Urinary bladder (tissue), 4 donors: ENCODE data around the gene ANKLE2. TPM values are rescaled to one million over a fixed set of nuclear protein-coding genes. Genes with fewer than 3 reads are reported as not detected.

ENCODE experiments used
- DNase-seq: peaks from one replicate; pipeline ENCODE4 v3.0.0-alpha.2; 2015; ENCODE audit errors: extremely low spot score
- H3K27ac ChIP-seq: one replicate; pipeline ENCODE4 v1.5.1; 2013; ENCODE audit warnings: low read depth, mild to moderate bottlenecking, moderate library complexity
- H3K36me3 ChIP-seq: one replicate; pipeline ENCODE4 v1.6.1; 2013; ENCODE audit warnings: mild to moderate bottlenecking, moderate library complexity; ENCODE audit not compliant: insufficient read depth
- H3K4me1 ChIP-seq: one replicate; pipeline ENCODE4 v1.6.1; 2013; ENCODE audit warnings: mild to moderate bottlenecking, moderate library complexity; ENCODE audit not compliant: insufficient read depth
- H3K4me3 ChIP-seq: one replicate; pipeline ENCODE4 v1.5.1; 2013; ENCODE audit warnings: low read depth, low read length
- WGBS: extraction: QIAGEN DNeasy Blood & Tissue Kit; methylation state at CpG from one replicate; pipeline ENCODE4 v1.1.7; 2013; 5-methylcytosine and 5-hydroxymethylcytosine counted together
- polyA plus RNA-seq: library from polyadenylated mRNA; stranded (reverse); fragments of 200-250 nt; gene quantifications from one replicate; pipeline ENCODE4 v1.2.3, GENCODE V29; 2013
- total RNA-seq: library from RNA; depleted of rRNA; stranded (reverse); fragments of >200 nt; gene quantifications from one replicate; pipeline ENCODE4 v1.2.3, GENCODE V29; 2014
- donor health status: healthy with polysubstance abuse.
- donor health status: healthy.

The ANKLE2 gene
- total and polyA plus RNA-seq, 2 donors: 25.6 to 40.8 TPM

DNA sequence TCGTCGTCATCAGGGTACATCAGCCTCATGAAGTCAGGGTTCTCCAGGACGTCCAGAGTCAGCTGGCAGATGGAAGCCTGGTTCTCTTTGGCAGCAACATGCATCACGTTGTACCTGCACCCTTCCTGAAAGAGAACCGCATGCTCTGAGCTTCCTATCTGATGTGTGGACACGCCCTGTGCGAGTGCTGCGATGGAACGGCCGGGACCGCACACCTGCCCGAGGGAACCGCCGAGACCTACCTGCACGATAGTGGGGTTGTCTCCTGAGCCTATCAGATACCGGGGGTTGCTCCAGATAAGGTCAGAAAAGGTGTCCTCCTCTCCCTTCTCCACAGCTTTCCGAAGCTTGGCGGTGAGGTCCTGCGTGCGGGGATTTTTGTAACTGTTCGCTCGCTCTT, 13.7 kb downstream of the ANKLE2 start:
- Histone ChIP-seq H3K27ac (no peak overlapping the region), H3K4me3 (no peak overlapping the region), H3K36me3 (peaks cover 8% of the 10 kb centered on the region), H3K4me1 (no peaks in the 10 kb centered on the region)
- WGBS: 95% methylated on average over 22 of the region's 22 CpGs
- no peak for DNase-seq

DNA sequence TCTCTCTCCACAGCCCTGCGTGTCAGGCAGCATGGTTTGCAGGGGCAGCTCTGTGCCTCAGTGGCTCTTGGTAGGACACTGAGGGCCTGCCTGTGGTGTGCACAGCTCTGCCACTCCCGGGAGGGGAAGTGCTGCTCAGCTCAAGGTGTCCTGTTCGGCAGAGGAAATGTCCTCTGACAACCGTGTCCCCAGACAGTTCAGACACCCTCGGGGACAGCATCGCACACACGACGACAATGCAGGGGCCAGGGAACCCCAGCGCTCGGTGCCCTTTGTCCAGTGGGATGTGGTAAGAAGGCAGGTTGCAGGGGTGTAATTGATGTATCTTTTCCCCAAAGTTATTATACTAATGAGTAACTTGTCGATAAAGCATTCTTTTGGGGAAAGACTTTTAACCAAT, 14.2 kb downstream of the ANKLE2 start:
- Histone ChIP-seq H3K4me1 (no peaks in the 10 kb centered on the region), H3K4me3 (no peak overlapping the region), H3K36me3 (peaks cover 8% of the 10 kb centered on the region), H3K27ac (no peak overlapping the region)
- WGBS: 95% methylated on average over 11 of the region's 11 CpGs
- no peak for DNase-seq

DNA sequence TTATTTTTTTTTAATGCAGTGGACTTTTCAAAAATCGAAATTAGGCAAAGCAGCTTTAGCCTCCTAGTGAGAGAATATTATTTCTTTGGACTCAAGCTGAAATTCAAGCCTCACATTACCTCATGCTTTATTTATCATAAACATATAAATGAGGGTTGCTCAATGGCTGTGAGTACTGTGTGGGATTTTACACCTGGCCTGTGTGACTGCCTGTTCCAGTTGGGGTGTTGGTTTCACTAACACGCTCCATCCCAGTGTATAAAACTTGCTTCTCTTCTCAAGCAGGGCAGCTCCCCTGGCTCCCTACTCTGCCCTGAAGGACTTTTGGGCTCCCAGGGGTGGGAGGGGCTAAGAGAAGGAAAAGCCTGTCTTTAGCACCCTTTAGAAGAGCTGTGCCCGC, 15.0 kb downstream of the ANKLE2 start:
- Histone ChIP-seq H3K27ac (no peak overlapping the region), H3K36me3 (peaks cover 8% of the 10 kb centered on the region), H3K4me3 (no peak overlapping the region), H3K4me1 (no peaks in the 10 kb centered on the region)
- no peak for DNase-seq
- WGBS: 92% methylated on average over 3 of the region's 3 CpGs

GRCh38 chr12:132743831-132744230, 17.8 kb downstream of the ANKLE2 start:
- H3K36me3 ChIP-seq: peaks cover 5% of the 10 kb centered on the region
- H3K4me1 ChIP-seq: no peaks in the 10 kb centered on the region
- H3K4me3 ChIP-seq: no peak overlapping the region
- no peak for DNase-seq
- 88% methylated on average over 13 of the region's 13 CpGs for WGBS
- no peak overlapping the region for H3K27ac ChIP-seq

- 89% methylated on average over 8 of the region's 8 CpGs for WGBS
- Histone ChIP-seq H3K4me3 (no peak overlapping the region), H3K27ac (no peak overlapping the region), H3K4me1 (no peaks in the 10 kb centered on the region), H3K36me3 (peaks cover 3% of the 10 kb centered on the region)
- no peak for DNase-seq
Observed at GRCh38 chr12:132741620-132742019, 20.0 kb downstream of the ANKLE2 start.

DNA sequence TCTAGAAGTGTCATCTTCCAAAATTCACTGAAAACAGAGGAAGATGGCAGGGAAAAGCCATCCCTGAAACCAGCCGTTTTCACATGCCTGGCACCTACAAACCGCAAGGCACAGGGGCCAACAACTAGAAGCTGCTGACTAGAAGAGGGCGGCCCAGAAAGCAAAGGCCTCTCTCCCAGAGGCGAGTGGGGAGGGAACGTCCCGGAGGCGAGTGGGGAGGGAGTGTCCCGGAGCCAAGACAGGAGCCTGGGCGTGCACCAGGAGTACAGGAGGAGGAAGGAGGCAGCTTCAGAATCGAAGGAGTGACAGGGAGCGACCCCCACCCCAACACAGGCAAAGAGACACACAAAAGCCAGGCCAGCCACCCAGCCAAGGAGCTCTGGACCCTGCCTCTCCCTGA, 21.0 kb downstream of the ANKLE2 start:
- H3K36me3 ChIP-seq: peaks cover 2% of the 10 kb centered on the region
- no peak overlapping the region for H3K27ac ChIP-seq
- no peaks in the 10 kb centered on the region for H3K4me1 ChIP-seq
- H3K4me3 ChIP-seq: no peak overlapping the region
- WGBS: 92% methylated on average over 11 of the region's 11 CpGs
- no peak for DNase-seq

DNA sequence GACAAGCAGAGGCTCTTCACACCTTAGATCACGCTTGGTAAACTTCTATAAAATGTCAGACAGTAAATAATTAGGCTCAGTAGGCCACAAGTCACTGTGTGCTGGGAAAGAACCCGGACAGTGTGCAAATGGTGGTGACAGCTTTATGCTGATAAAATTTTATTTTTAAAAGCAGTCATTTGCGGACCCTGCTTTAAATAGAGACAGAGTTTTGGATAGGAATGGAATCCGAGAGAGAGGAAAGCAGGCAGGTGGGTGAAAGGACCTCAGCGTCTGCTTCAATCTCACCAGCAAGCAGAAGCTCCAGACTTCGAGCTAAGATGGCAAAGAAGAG, 21.4 kb downstream of the ANKLE2 start:
- no peak for DNase-seq
- no peaks in the 10 kb centered on the region for H3K4me1 ChIP-seq
- WGBS: 86% methylated on average over 6 of the region's 6 CpGs
- no peak overlapping the region for H3K4me3 ChIP-seq
- H3K36me3 ChIP-seq: peaks cover 2% of the 10 kb centered on the region
- no peak overlapping the region for H3K27ac ChIP-seq

GRCh38 chr12:132739600-132740312, 21.9 kb downstream of the ANKLE2 start:
- 88% methylated on average over 19 of the region's 19 CpGs for WGBS
- Histone ChIP-seq H3K27ac (no peak overlapping the region), H3K4me3 (no peak overlapping the region), H3K36me3 (no peaks in the 10 kb centered on the region), H3K4me1 (no peaks in the 10 kb centered on the region)
- no peak for DNase-seq

DNA sequence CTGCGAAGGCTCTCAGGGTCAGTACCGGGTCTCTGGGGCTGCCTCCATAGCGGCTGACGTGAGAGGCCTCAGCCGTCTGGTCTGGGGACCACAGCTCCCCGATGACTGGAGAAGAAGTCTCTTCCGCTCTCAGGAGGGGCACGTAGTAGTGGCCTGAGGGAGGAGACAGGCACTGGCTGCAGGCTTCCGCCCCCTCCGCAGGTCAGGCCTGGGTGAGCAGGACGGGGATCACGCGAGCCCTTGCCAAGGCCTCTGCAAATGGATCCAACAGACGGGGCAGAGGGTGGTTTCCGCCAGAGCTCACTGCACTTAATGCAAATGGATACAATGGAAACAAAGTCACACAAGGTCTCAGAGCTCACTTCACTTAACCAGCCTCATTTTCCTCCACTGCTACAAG, 24.7 kb downstream of the ANKLE2 start:
- no peak overlapping the region for H3K4me3 ChIP-seq
- DNase-seq: no peak
- H3K4me1 ChIP-seq: no peaks in the 10 kb centered on the region
- H3K36me3 ChIP-seq: no peaks in the 10 kb centered on the region
- 93% methylated on average over 15 of the region's 15 CpGs for WGBS
- no peak overlapping the region for H3K27ac ChIP-seq

- no peaks in the 10 kb centered on the region for H3K36me3 ChIP-seq
- no peaks in the 10 kb centered on the region for H3K4me1 ChIP-seq
- 92% methylated on average over 12 of the region's 12 CpGs for WGBS
- no peak overlapping the region for H3K4me3 ChIP-seq
- no peak overlapping the region for H3K27ac ChIP-seq
- no peak for DNase-seq
Observed at GRCh38 chr12:132736378-132736777, 25.3 kb downstream of the ANKLE2 start.

- Histone ChIP-seq H3K4me3 (no peak overlapping the region), H3K27ac (no peak overlapping the region), H3K36me3 (no peaks in the 10 kb centered on the region), H3K4me1 (no peaks in the 10 kb centered on the region)
- no peak for DNase-seq
- 93% methylated on average over 20 of the region's 20 CpGs for WGBS
Observed at GRCh38 chr12:132735496-132735895, 26.1 kb downstream of the ANKLE2 start.

- Histone ChIP-seq H3K4me3 (no peak overlapping the region), H3K27ac (no peak overlapping the region), H3K36me3 (no peaks in the 10 kb centered on the region), H3K4me1 (no peaks in the 10 kb centered on the region)
- DNase-seq: no peak
- 59% methylated on average over 10 of the region's 10 CpGs for WGBS
Observed at GRCh38 chr12:132734206-132734605, 27.4 kb downstream of the ANKLE2 start.

DNA sequence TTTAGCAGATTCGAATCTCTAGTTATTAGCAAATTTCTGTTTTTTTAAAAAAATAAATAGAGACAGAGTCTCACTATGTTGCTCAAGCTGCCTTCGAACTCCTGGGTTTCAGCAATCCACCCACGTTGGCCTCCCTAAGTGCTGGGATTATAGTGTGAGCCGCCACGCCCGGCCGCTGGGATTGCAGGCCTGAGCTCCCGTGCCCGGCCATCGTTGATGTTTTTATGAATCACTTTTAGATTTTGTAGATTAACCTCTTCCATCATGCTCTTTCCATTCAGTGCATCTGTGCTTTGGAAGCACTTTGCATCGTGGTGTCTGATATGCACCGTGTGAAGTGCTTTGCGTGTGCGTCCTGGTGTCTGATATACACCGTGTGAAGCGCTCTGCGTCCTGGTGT, 30.1 kb downstream of the ANKLE2 start:
- Histone ChIP-seq H3K27ac (no peak overlapping the region), H3K4me1 (no peaks in the 10 kb centered on the region), H3K36me3 (no peaks in the 10 kb centered on the region), H3K4me3 (no peak overlapping the region)
- DNase-seq: no peak
- WGBS: 85% methylated on average over 17 of the region's 17 CpGs

DNA sequence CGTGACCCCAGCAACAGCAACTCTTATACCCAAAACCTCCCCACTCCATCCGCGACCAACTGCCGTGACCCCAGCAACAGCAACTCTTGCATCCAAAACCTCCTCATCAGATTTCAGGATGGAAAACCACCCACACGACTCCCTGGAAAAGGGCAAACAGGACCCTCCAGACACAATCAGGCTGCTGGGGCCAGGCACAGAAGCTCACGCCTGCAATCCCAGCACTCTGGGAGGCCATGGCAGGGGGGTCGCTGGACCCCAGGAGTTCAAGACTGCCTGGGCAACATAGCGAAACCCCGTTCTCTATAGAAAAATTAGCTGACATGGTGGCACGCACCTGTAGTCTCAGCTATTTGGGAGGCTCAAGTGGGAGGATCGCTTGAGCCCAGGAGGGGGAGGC, 31.3 kb downstream of the ANKLE2 start:
- Histone ChIP-seq H3K27ac (no peak overlapping the region), H3K4me1 (no peaks in the 10 kb centered on the region), H3K4me3 (no peak overlapping the region), H3K36me3 (peaks cover 2% of the 10 kb centered on the region)
- DNase-seq: no peak
- 96% methylated on average over 11 of the region's 11 CpGs for WGBS
